Measurements from ENCODE around the gene MARCHF5.

Gene MARCHF5

DNA sequence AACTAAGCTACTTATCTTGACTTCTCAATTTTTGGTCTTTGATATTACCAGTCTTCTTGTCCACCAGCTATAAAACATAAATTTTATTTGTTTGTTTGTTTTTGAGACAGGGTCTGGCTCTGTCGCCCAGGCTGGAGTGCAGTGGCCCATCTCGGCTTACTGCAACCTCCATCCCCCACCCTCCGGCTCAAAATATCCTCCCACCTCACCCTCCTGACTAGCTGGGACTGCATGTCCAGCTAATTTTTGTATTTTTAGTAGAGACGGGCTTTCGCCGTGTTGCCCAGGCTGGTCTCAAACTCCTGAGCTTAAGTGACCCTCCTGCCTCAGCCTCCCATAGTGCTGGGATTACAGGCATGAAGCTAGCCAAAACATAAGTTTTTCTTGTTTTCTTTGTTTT lies 7.5 kb downstream of the MARCHF5 start:
- TF ChIP-seq, protein P1, sequence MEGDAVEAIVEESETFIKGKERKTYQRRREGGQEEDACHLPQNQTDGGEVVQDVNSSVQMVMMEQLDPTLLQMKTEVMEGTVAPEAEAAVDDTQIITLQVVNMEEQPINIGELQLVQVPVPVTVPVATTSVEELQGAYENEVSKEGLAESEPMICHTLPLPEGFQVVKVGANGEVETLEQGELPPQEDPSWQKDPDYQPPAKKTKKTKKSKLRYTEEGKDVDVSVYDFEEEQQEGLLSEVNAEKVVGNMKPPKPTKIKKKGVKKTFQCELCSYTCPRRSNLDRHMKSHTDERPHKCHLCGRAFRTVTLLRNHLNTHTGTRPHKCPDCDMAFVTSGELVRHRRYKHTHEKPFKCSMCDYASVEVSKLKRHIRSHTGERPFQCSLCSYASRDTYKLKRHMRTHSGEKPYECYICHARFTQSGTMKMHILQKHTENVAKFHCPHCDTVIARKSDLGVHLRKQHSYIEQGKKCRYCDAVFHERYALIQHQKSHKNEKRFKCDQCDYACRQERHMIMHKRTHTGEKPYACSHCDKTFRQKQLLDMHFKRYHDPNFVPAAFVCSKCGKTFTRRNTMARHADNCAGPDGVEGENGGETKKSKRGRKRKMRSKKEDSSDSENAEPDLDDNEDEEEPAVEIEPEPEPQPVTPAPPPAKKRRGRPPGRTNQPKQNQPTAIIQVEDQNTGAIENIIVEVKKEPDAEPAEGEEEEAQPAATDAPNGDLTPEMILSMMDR (IDR thresholded peaks at IDR 0.05; ENCODE audit: control extremely low read depth, extremely low read depth, low read depth, missing control alignments) = no peak
- ChIA-PET POLR2A (no interaction called here), CTCF (interaction anchor here (1.1 to 2.1 kb wide), 4 partner anchors 8 to 211 kb away, joined by 3 to 8 read pairs (median 6); no protein-coding TSS in a partner anchor)
- no peak for DNase-seq (ENCODE audit: extremely low spot score)

DNA sequence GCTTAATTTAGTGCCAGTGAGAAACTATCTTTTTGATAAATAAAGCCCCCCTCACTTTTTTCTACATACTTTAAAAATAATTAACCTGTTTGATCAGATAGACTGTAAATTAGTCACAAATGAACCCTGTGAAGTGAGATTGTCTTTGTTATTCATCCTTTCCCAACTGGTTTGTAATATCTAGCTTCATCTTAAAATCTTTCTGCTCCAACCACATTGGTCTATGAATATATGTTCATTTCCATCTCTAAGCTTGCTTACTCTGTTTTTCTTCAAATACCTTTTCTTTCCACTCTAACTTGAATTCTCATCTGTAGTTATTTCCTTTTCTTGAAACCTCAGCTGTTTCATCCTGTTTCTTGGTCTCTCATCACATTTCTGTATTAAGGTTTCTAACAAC lies 12.1 kb downstream of the MARCHF5 start:
- ChIA-PET POLR2A (no interaction called here), CTCF (interaction anchor here (2.8 to 2.9 kb wide), 2 partner anchors 8 to 11 kb away, joined by 10 to 19 read pairs; partner anchors contain the start of genes CPEB3 and MARCHF5)
- no peak for DNase-seq (ENCODE audit: extremely low spot score)
- TF ChIP-seq, protein P1 (IDR thresholded peaks at IDR 0.05; ENCODE audit: control extremely low read depth, extremely low read depth, low read depth, missing control alignments) = no peak

DNA sequence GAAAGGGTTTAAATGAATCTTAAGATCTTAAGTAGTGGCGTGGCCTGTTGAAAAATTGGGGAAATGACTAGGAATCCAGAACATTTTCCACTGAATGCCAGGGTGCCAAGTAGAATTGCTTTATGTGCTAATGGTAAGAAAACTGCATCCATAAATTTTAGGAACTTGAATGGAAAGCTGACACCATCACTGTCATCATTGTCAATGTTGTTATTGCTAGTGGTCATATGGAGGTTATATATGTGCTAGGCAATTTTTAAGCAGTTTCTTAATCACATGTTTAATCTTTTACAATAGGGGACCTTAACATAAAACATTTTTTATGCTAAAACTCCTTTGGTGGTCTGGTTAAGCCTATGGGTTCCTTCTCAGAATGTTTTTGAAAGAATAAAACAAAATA lies 13.1 kb downstream of the MARCHF5 start:
- no peak for DNase-seq (ENCODE audit: extremely low spot score)
- TF ChIP-seq, protein P1 (IDR thresholded peaks at IDR 0.05; ENCODE audit: control extremely low read depth, extremely low read depth, low read depth, missing control alignments) = no peak
- POLR2A ChIA-PET = interaction anchor here (1.4 kb wide), 1 partner anchor 13 kb away, joined by 4 read pairs; the partner anchor contains the start of genes CPEB3 and MARCHF5
- CTCF ChIA-PET = interaction anchor here (1.0 to 2.9 kb wide), 4 partner anchors 9 to 216 kb away, joined by 3 to 19 read pairs (median 6); partner anchors contain the start of genes CPEB3 and MARCHF5

DNA sequence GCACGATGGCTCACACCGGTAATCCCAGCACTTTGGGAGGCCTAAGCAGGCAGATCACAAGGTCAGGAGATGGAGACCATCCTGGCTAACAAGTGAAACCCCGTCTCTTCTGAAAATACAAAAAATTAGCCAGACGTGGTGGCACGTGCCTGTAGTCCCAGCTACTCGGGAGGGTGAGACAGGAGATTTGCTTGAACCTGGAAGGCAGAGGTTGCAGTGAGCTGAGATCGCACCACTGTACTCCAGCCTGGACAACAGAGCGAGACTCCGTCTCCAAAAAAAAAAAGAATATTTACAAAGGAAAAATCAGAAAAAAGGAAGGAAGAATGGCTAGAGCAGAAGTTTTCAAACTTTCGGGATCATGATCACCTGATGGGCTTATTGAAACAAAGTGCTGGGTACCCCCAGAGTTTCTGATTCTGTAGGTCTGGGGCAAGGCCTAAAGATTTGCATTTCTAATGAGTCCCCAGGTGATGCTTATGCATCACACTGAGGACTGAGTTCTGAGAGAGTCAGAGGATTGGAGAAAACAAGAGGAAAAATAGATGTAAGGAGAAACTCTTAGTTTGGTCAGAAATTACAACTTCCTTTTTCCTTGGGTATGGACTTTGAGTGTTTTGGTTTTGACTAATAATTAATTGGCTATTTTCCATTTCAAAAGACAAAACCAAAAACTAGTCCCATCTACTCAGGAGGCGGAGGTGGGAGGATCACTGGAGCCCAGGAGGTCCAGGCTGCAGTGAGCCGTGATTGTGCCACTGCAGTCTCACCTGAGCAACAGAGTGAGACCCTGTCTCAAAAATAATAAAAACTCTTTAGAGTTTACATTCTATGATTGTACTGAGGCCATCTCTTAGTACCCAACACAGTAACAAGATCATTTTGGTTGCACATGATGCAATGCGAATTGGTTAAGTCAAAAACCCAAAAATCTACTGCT lies 14.4 kb downstream of the MARCHF5 start:
- no peak for DNase-seq (ENCODE audit: extremely low spot score)
- TF ChIP-seq, protein P1 (IDR thresholded peaks at IDR 0.05; ENCODE audit: control extremely low read depth, extremely low read depth, low read depth, missing control alignments) = no peak
- ChIA-PET CTCF (interaction anchor here (1.4 to 2.9 kb wide), 3 partner anchors 11 to 182 kb away, joined by 3 to 19 read pairs (median 10); partner anchors contain the start of genes CPEB3 and MARCHF5), POLR2A (interaction anchor here (1.4 kb wide), 1 partner anchor 14 kb away, joined by 4 read pairs; the partner anchor contains the start of genes CPEB3 and MARCHF5)

DNA sequence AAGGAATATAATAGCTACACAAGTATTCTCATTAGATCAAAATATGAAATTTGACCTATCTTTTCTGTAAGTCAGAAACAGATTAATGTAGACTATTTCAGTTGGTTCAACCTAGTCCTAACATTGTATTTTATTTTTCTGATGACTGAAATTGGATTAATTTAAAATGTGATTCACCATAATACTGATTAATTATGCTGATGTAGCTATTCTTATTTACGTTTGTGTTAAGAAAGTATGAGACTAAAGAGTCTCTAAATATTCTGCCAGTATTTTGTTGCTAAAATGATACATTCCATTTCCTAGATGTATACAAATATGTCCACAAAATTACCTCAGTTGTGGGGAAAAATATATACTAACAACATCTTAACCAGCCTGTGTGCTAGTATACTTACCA lies 18.3 kb downstream of the MARCHF5 start:
- TF ChIP-seq, protein P1 (IDR thresholded peaks at IDR 0.05; ENCODE audit: control extremely low read depth, extremely low read depth, low read depth, missing control alignments) = no peak
- DNase-seq (ENCODE audit: extremely low spot score) = no peak
- ChIA-PET POLR2A (no interaction called here), CTCF (interaction anchor here (3.7 kb wide), 1 partner anchor 15 kb away, joined by 19 read pairs; no protein-coding TSS in a partner anchor)

DNA sequence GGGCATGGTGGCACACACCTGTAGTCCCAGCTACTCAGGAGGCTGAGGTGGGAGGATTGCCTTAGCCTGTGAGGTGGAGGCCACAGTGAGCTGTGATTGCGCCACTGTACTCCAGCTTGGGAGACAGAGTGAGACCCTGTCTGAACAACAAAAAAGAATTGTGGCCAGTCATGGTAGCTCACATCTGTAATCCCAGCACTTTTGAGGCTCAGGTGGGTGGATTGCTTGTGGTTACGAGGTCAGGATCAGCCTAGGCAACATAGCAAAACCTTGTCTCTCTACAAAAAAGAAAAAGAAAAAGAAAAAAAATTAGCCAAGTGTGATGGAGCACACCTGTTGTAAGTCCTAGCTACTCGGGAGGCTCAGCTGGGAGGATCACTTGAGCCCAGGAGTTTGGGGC lies 22.8 kb downstream of the MARCHF5 start:
- POLR2A ChIA-PET = no interaction called here
- CTCF ChIA-PET = interaction anchor here (2.0 kb wide), 1 partner anchor 16 kb away, joined by 6 read pairs; no protein-coding TSS in a partner anchor

More for the DNA sequence above, 22.8 kb downstream of the MARCHF5 start:
- no peak for DNase-seq (ENCODE audit: extremely low spot score)
- TF ChIP-seq, protein P1 (IDR thresholded peaks at IDR 0.05; ENCODE audit: control extremely low read depth, extremely low read depth, low read depth, missing control alignments) = no peak
